ENCODE data around the gene SLC12A4.

GRCh38 chr16:67954421-67955196 is 13.8 kb downstream of the SLC12A4 start:
- TF ChIP-seq CTCF (conservative IDR thresholded peaks at IDR 0.05; ENCODE audit: low read depth, low read length) (no peak), EZH2 (IDR thresholded peaks at IDR 0.05; ENCODE audit: borderline replicate concordance, low read depth, low read length, poor library complexity, severe bottlenecking) (no peak)
